NCI-H146 treated with DMSO at 0.1 percent for 48 hours (cell line): ENCODE data around the gene IP6K3.

Source experiments
- DNase-seq: peaks from one replicate; lab custom pipeline; 2025; ENCODE audit not compliant: unreplicated experiment; lab: John Stamatoyannopoulos, UW

The IP6K3 gene

GRCh38 chr6:33777398-33778388 is 31.0 kb upstream of the IP6K3 start:
- no peak for DNase-seq

- no peak for DNase-seq
These were observed 30.1 kb upstream of the IP6K3 start for GRCh38 chr6:33776764-33777163.

- no peak for DNase-seq
These were observed 29.5 kb upstream of the IP6K3 start for GRCh38 chr6:33776186-33776585.

- DNase-seq, result no peak
These were observed 28.1 kb upstream of the IP6K3 start for GRCh38 chr6:33774774-33775173.

GRCh38 chr6:33772902-33773472 is 26.3 kb upstream of the IP6K3 start:
- no peak for DNase-seq

- no peak for DNase-seq
These were observed 25.6 kb upstream of the IP6K3 start for GRCh38 chr6:33772082-33772830.

- no peak for DNase-seq
These were observed 24.7 kb upstream of the IP6K3 start for GRCh38 chr6:33771146-33772081.

GRCh38 chr6:33770833-33771145 is 24.1 kb upstream of the IP6K3 start:
- DNase-seq, result no peak

- DNase-seq, result no peak
These were observed 23.6 kb upstream of the IP6K3 start for GRCh38 chr6:33770124-33770832.

- no peak for DNase-seq
These were observed 22.6 kb upstream of the IP6K3 start for GRCh38 chr6:33769248-33769821.

GRCh38 chr6:33768644-33769120 is 22.0 kb upstream of the IP6K3 start:
- DNase-seq, result peak; percentile 46

- DNase-seq, result no peak
These were observed 20.5 kb upstream of the IP6K3 start for GRCh38 chr6:33766921-33767907.

GRCh38 chr6:33765368-33765767 is 18.7 kb upstream of the IP6K3 start:
- DNase-seq, result no peak

GRCh38 chr6:33764036-33764435 is 17.3 kb upstream of the IP6K3 start:
- DNase-seq, result no peak

GRCh38 chr6:33763483-33763882 is 16.8 kb upstream of the IP6K3 start:
- no peak for DNase-seq

- DNase-seq, result no peak
These were observed 16.0 kb upstream of the IP6K3 start for GRCh38 chr6:33762713-33763112.

- DNase-seq, result peak; percentile 20
These were observed 15.4 kb upstream of the IP6K3 start for GRCh38 chr6:33761922-33762629.

- no peak for DNase-seq
These were observed 14.8 kb upstream of the IP6K3 start for GRCh38 chr6:33761581-33761921.
